ENCODE results near the gene TRAP1. TPM values are rescaled to one million over a fixed set of nuclear protein-coding genes. Genes with fewer than 3 reads are reported as not detected.

The TRAP1 gene
- total and polyA plus RNA-seq, 2 experiments from 2014 or later = 143 to 228 TPM

GRCh38 chr16:3751878-3752277 is 34.6 kb upstream of the TRAP1 start:
- Histone ChIP-seq H3K36me3 (ENCODE audit: insufficient read depth) (peaks cover 8% of the 10 kb centered on the region), H3K4me2 (no peak overlapping the region), H3K27me3 (ENCODE audit: insufficient read depth) (no peaks in the 10 kb centered on the region), H3K4me3 (no peak overlapping the region), H3K9me2 (ENCODE audit: insufficient read depth) (no peaks in the 10 kb centered on the region), H4K20me1 (replicated peaks; ENCODE audit: insufficient read depth) (peaks cover 10% of the 10 kb centered on the region), H2AFZ (no peak overlapping the region), H3K79me2 (replicated peaks; ENCODE audit: insufficient read depth) (peaks cover 3% of the 10 kb centered on the region; the same call in 1 of the 2 replicates), H3K4me1 (ENCODE audit: insufficient read depth) (no peaks in the 10 kb centered on the region), H3K27ac (ENCODE audit: low read depth) (no peak overlapping the region), H3F3A (replicated peaks; ENCODE audit: low read depth) (no peaks in the 10 kb centered on the region)
- H3K36me3 Mint-ChIP-seq (ENCODE audit: low read depth) = peaks cover 45% of the 10 kb centered on the region
- H3K27ac Mint-ChIP-seq = no peak overlapping the region
- TF ChIP-seq ZNF331 (CRISPR knock-in tag; IDR thresholded peaks at IDR 0.05; ENCODE audit: low read depth) = no peak
- no peak for TF ChIP-seq CREB1 (CRISPR knock-in tag; IDR thresholded peaks at IDR 0.05; ENCODE audit: low read depth)
- TF ChIP-seq POLR2AphosphoS5 (IDR thresholded peaks at IDR 0.05; ENCODE audit: low read depth) = no peak
- TF ChIP-seq STAT1 (IDR thresholded peaks at IDR 0.05; ENCODE audit: unreplicated experiment) = no peak
- TF ChIP-seq NANOG (IDR thresholded peaks at IDR 0.05; ENCODE audit: borderline replicate concordance) = no peak
- no peak for TF ChIP-seq JUNB (IDR thresholded peaks at IDR 0.05; ENCODE audit: unreplicated experiment)
- no peaks in the 10 kb centered on the region for H3K4me1 Mint-ChIP-seq
- H3K9me3 Mint-ChIP-seq = no peaks in the 10 kb centered on the region; the same call in 2 of the 3 replicates
- DNase-seq (ENCODE audit: low spot score) (no peak), ATAC-seq (no peak)
- no peak overlapping the region for H3K4me3 Mint-ChIP-seq
- peaks cover 2% of the 10 kb centered on the region for H3K27me3 Mint-ChIP-seq (ENCODE audit: insufficient read depth, low read depth, poor library complexity)

- Histone ChIP-seq H3F3A (replicated peaks; ENCODE audit: low read depth) (no peaks in the 10 kb centered on the region), H3K36me3 (ENCODE audit: insufficient read depth) (peaks cover 15% of the 10 kb centered on the region), H4K20me1 (replicated peaks; ENCODE audit: insufficient read depth) (0 out of 2 replicates have a peak, but pooled peaks cover 4% of the 10 kb centered on the region), H3K79me2 (replicated peaks; ENCODE audit: insufficient read depth) (no peaks in the 10 kb centered on the region), H3K27ac (ENCODE audit: low read depth) (no peak overlapping the region), H3K27me3 (ENCODE audit: insufficient read depth) (no peaks in the 10 kb centered on the region), H3K4me3 (no peak overlapping the region), H3K4me2 (no peak overlapping the region), H3K4me1 (ENCODE audit: insufficient read depth) (no peaks in the 10 kb centered on the region), H2AFZ (no peak overlapping the region), H3K9me2 (ENCODE audit: insufficient read depth) (no peaks in the 10 kb centered on the region)
- Mint-ChIP-seq H3K4me3 (no peak overlapping the region), H3K27me3 (ENCODE audit: insufficient read depth, low read depth, poor library complexity) (no peaks in the 10 kb centered on the region), H3K4me1 (no peaks in the 10 kb centered on the region), H3K9me3 (no peaks in the 10 kb centered on the region; the same call in 2 of the 3 replicates), H3K36me3 (ENCODE audit: low read depth) (peaks cover 62% of the 10 kb centered on the region), H3K27ac (no peak overlapping the region)
- ATAC-seq (no peak), DNase-seq (ENCODE audit: low spot score) (no peak)
- TF ChIP-seq STAT1 (IDR thresholded peaks at IDR 0.05; ENCODE audit: unreplicated experiment) (no peak), ZNF462 (CRISPR knock-in tag; IDR thresholded peaks at IDR 0.05) (no peak), POLR2AphosphoS5 (IDR thresholded peaks at IDR 0.05; ENCODE audit: low read depth) (no peak), CTCF (conservative IDR thresholded peaks at IDR 0.05; ENCODE audit: low read depth in 2 of 2) (no peak), EZH2 (IDR thresholded peaks at IDR 0.05; ENCODE audit: low read depth, unreplicated experiment) (no peak), ETS1 (IDR thresholded peaks at IDR 0.05) (no peak), CREB1 (CRISPR knock-in tag; IDR thresholded peaks at IDR 0.05; ENCODE audit: low read depth) (no peak), ZNF114 (CRISPR knock-in tag; IDR thresholded peaks at IDR 0.05) (no peak), JUNB (IDR thresholded peaks at IDR 0.05; ENCODE audit: unreplicated experiment) (no peak), ZNF331 (CRISPR knock-in tag; IDR thresholded peaks at IDR 0.05; ENCODE audit: low read depth) (no peak), NANOG (IDR thresholded peaks at IDR 0.05; ENCODE audit: borderline replicate concordance) (no peak)
Observed at GRCh38 chr16:3748307-3748706, 31.0 kb upstream of the TRAP1 start.
